ENCODE results near the gene SYT3.

Gene SYT3

GRCh38 chr19:50639121-50640112 is at the start of gene SYT3:
TSS of gene SYT3 (minus strand) at chr19:50639881. CDS start at chr19:50637411, 2,470 bp downstream.
- peak in 1 of 2 donors; percentile 19 for DNase-seq (ENCODE audit: extremely low read depth in 1 of 2, low read depth in 1 of 2)

- no peak for DNase-seq (ENCODE audit: extremely low read depth in 1 of 2, low read depth in 1 of 2)
Observed at GRCh38 chr19:50688766-50689165, 49.1 kb upstream of the SYT3 start.

GRCh38 chr19:50686310-50687032 is 46.8 kb upstream of the SYT3 start:
- no peak for DNase-seq (ENCODE audit: extremely low read depth in 1 of 2, low read depth in 1 of 2)

GRCh38 chr19:50679177-50680125 is 39.8 kb upstream of the SYT3 start:
- DNase-seq (ENCODE audit: extremely low read depth in 1 of 2, low read depth in 1 of 2): peak; percentile 49 to 55

GRCh38 chr19:50678323-50678722 is 38.6 kb upstream of the SYT3 start:
- DNase-seq (ENCODE audit: extremely low read depth in 1 of 2, low read depth in 1 of 2): no peak

- no peak for DNase-seq (ENCODE audit: extremely low read depth in 1 of 2, low read depth in 1 of 2)
Observed at GRCh38 chr19:50677636-50678035, 38.0 kb upstream of the SYT3 start.

GRCh38 chr19:50676625-50677197 is 37.0 kb upstream of the SYT3 start:
- DNase-seq (ENCODE audit: extremely low read depth in 1 of 2, low read depth in 1 of 2): no peak

GRCh38 chr19:50673118-50673517 is 33.4 kb upstream of the SYT3 start:
- DNase-seq (ENCODE audit: extremely low read depth in 1 of 2, low read depth in 1 of 2): no peak

- no peak for DNase-seq (ENCODE audit: extremely low read depth in 1 of 2, low read depth in 1 of 2)
Observed at GRCh38 chr19:50670102-50670380, 30.4 kb upstream of the SYT3 start.

GRCh38 chr19:50669302-50670101 is 29.8 kb upstream of the SYT3 start:
- DNase-seq (ENCODE audit: extremely low read depth in 1 of 2, low read depth in 1 of 2): peak in 1 of 2 donors; percentile 19

- DNase-seq (ENCODE audit: extremely low read depth in 1 of 2, low read depth in 1 of 2): no peak
Observed at GRCh38 chr19:50668879-50669278, 29.2 kb upstream of the SYT3 start.

- DNase-seq (ENCODE audit: extremely low read depth in 1 of 2, low read depth in 1 of 2): no peak
Observed at GRCh38 chr19:50668416-50668815, 28.7 kb upstream of the SYT3 start.

- DNase-seq (ENCODE audit: extremely low read depth in 1 of 2, low read depth in 1 of 2): no peak
Observed at GRCh38 chr19:50667759-50668231, 28.1 kb upstream of the SYT3 start.

- no peak for DNase-seq (ENCODE audit: extremely low read depth in 1 of 2, low read depth in 1 of 2)
Observed at GRCh38 chr19:50667177-50667758, 27.6 kb upstream of the SYT3 start.

GRCh38 chr19:50666346-50667176 is 26.9 kb upstream of the SYT3 start:
- DNase-seq (ENCODE audit: extremely low read depth in 1 of 2, low read depth in 1 of 2): no peak

GRCh38 chr19:50664204-50664603 is 24.5 kb upstream of the SYT3 start:
- no peak for DNase-seq (ENCODE audit: extremely low read depth in 1 of 2, low read depth in 1 of 2)

GRCh38 chr19:50663482-50663790 is 23.8 kb upstream of the SYT3 start:
- no peak for DNase-seq (ENCODE audit: extremely low read depth in 1 of 2, low read depth in 1 of 2)

GRCh38 chr19:50662651-50663481 is 23.2 kb upstream of the SYT3 start:
- DNase-seq (ENCODE audit: extremely low read depth in 1 of 2, low read depth in 1 of 2): no peak

Measured in activated CD8-positive, alpha-beta memory T cell treated with anti-CD3 and anti-CD28 coated beads for 1 hour (primary cell).